Esophagus mucosa (tissue), 1 donor: ENCODE results near the gene CAMK1G. TPM values are rescaled to one million over a fixed set of nuclear protein-coding genes. Genes with fewer than 3 reads are reported as not detected.
A peak's percentile ranks its signal among the peaks of the same experiment; 100 is the strongest.

Source experiments
- ATAC-seq: fragments of 200-7000 bp; cut with Tn5 transposase; one replicate; pipeline ENCODE4 v1.9.1; 2020
- total RNA-seq: library from RNA; stranded (reverse); gene quantifications from one replicate; pipeline ENCODE4 v1.2.4, GENCODE V29; 2023
- donor health status: DM: yes; HTN: yes; CAD: no.

The CAMK1G gene
- total RNA-seq, 1 donor from 2014 or later = not detected

- peak; percentile 91 for ATAC-seq
Measured at GRCh38 chr1:209620487-209620884, 37.0 kb downstream of the CAMK1G start.

- no peak for ATAC-seq
Measured at GRCh38 chr1:209621286-209621685, 37.8 kb downstream of the CAMK1G start.

GRCh38 chr1:209621741-209622655 lies 38.5 kb downstream of the CAMK1G start:
- no peak for ATAC-seq

- no peak for ATAC-seq
Measured at GRCh38 chr1:209622841-209623829, 39.6 kb downstream of the CAMK1G start.

GRCh38 chr1:209624558-209625549 lies 41.3 kb downstream of the CAMK1G start:
- no peak for ATAC-seq

GRCh38 chr1:209625791-209626285 lies 42.3 kb downstream of the CAMK1G start:
- no peak for ATAC-seq

GRCh38 chr1:209626346-209627026 lies 43.0 kb downstream of the CAMK1G start:
- ATAC-seq = no peak

GRCh38 chr1:209627027-209627731 lies 43.7 kb downstream of the CAMK1G start:
- no peak for ATAC-seq

GRCh38 chr1:209627732-209628196 lies 44.2 kb downstream of the CAMK1G start:
- ATAC-seq = peak; percentile 54

GRCh38 chr1:209628618-209629299 lies 45.2 kb downstream of the CAMK1G start:
- ATAC-seq = peak; percentile 91

- ATAC-seq = no peak
Measured at GRCh38 chr1:209629621-209630382, 46.3 kb downstream of the CAMK1G start.

- no peak for ATAC-seq
Measured at GRCh38 chr1:209630383-209631225, 47.1 kb downstream of the CAMK1G start.

- no peak for ATAC-seq
Measured at GRCh38 chr1:209633335-209633997, 50.0 kb downstream of the CAMK1G start.

GRCh38 chr1:209634005-209634737 lies 50.7 kb downstream of the CAMK1G start:
- no peak for ATAC-seq

- ATAC-seq = no peak
Measured at GRCh38 chr1:209635850-209636249, 52.3 kb downstream of the CAMK1G start.

GRCh38 chr1:209641832-209642172 lies 58.3 kb downstream of the CAMK1G start:
- no peak for ATAC-seq

- ATAC-seq = peak; percentile 81
Measured at GRCh38 chr1:209642816-209643215, 59.3 kb downstream of the CAMK1G start.
